Measurements from ENCODE around the gene PEX1.
"Not testable (repeated sequence)": the region's sequence is repeated elsewhere in the genome, so short reads cannot be mapped to it uniquely, and the experiment has no call there.

PEX1 gene

GRCh38 chr7:92528188-92528957 lies at the start of gene PEX1, which contains the start of gene RBM48:
PEX1 (minus strand) TSS chr7:92528520; CDS start chr7:92528435, 85 bp downstream.
RBM48 (plus strand) TSS chr7:92528795; CDS start chr7:92528814, 19 bp downstream.
- peak; percentile 53 for FAIRE-seq

- FAIRE-seq = no peak
These were observed 48.0 kb upstream of the PEX1 start for GRCh38 chr7:92576296-92576695.

- FAIRE-seq = no peak
These were observed 40.8 kb upstream of the PEX1 start for GRCh38 chr7:92569137-92569536.

- no peak for FAIRE-seq
These were observed 39.1 kb upstream of the PEX1 start for GRCh38 chr7:92567460-92567859.

GRCh38 chr7:92563345-92563744 lies 35.0 kb upstream of the PEX1 start:
- FAIRE-seq = no peak

- no peak for FAIRE-seq
These were observed 32.3 kb upstream of the PEX1 start for GRCh38 chr7:92560602-92561001.

GRCh38 chr7:92557808-92558362 lies 29.6 kb upstream of the PEX1 start:
- no peak for FAIRE-seq

- FAIRE-seq = no peak
These were observed 28.9 kb upstream of the PEX1 start for GRCh38 chr7:92557249-92557648.

GRCh38 chr7:92550194-92550593 lies 21.9 kb upstream of the PEX1 start:
- FAIRE-seq = no peak

- no peak for FAIRE-seq
These were observed 19.3 kb upstream of the PEX1 start for GRCh38 chr7:92547579-92547978.

GRCh38 chr7:92546856-92547497 lies 18.7 kb upstream of the PEX1 start:
- FAIRE-seq = no peak

- FAIRE-seq = not testable (repeated sequence)
These were observed 16.8 kb upstream of the PEX1 start for GRCh38 chr7:92545116-92545515.

GRCh38 chr7:92543542-92543941 lies 15.2 kb upstream of the PEX1 start:
- not testable (repeated sequence) for FAIRE-seq

GRCh38 chr7:92534572-92534971 lies 6.3 kb upstream of the PEX1 start:
- peak; percentile 76 for FAIRE-seq

- FAIRE-seq = no peak
These were observed 591 bp upstream of the PEX1 start for GRCh38 chr7:92528958-92529264.

GRCh38 chr7:92527300-92528187 lies 776 bp downstream of the PEX1 start:
- no peak for FAIRE-seq

- FAIRE-seq = no peak
These were observed 5.2 kb downstream of the PEX1 start for GRCh38 chr7:92523110-92523509.

GRCh38 chr7:92520024-92520423 lies 8.3 kb downstream of the PEX1 start:
- no peak for FAIRE-seq

GRCh38 chr7:92517631-92518030 lies 10.7 kb downstream of the PEX1 start:
- no peak for FAIRE-seq

GRCh38 chr7:92513167-92513902 lies 15.0 kb downstream of the PEX1 start:
- FAIRE-seq = no peak

- no peak for FAIRE-seq
These were observed 19.4 kb downstream of the PEX1 start for GRCh38 chr7:92508946-92509345.

- FAIRE-seq = no peak
These were observed 22.0 kb downstream of the PEX1 start for GRCh38 chr7:92506363-92506762.

- no peak for FAIRE-seq
These were observed 23.8 kb downstream of the PEX1 start for GRCh38 chr7:92504563-92504962.
